Astrocyte (in vitro differentiated cells and primary cell): ENCODE results near the gene GAS6. TPM values are rescaled to one million over a fixed set of nuclear protein-coding genes. Genes with fewer than 3 reads are reported as not detected.

ENCODE experiments used
- DNase-seq: peaks from one replicate; pipeline ENCODE4 v3.0.0-alpha.2; 2010; ENCODE audit warnings: low read depth
- FAIRE-seq: peaks from 2 replicates; lab custom pipeline; 2011; peaks lifted over from hg19 to GRCh38; lab: Jason Lieb, UNC
- H2AFZ ChIP-seq: 2 replicates; pipeline ENCODE4 v1.6.0; 2012; ENCODE audit warnings: low read depth, low read length, inconsistent platforms
- H3K27ac ChIP-seq: 2 replicates; pipeline ENCODE4 v1.5.1; 2011; ENCODE audit warnings: low read depth, low read length, inconsistent platforms
- H3K27me3 ChIP-seq: 2 replicates; pipeline ENCODE4 v1.6.0; 2011; ENCODE audit warnings: low read length, inconsistent platforms; ENCODE audit not compliant: insufficient read depth
- H3K36me3 ChIP-seq: 2 replicates; pipeline ENCODE4 v1.5.1; 2011; ENCODE audit warnings: low read length, inconsistent platforms; ENCODE audit not compliant: insufficient read depth
- H3K4me1 ChIP-seq: 2 replicates; pipeline ENCODE4 v1.5.1; 2011; ENCODE audit warnings: low read length, inconsistent platforms; ENCODE audit not compliant: insufficient read depth
- H3K4me2 ChIP-seq: 2 replicates; pipeline ENCODE4 v1.6.0; 2012; ENCODE audit warnings: low read length, inconsistent platforms
- H3K4me3 ChIP-seq: 2 replicates; pipeline ENCODE4 v1.5.1; 2011; ENCODE audit warnings: low read depth, mild to moderate bottlenecking, low read length, inconsistent platforms; ENCODE audit not compliant: insufficient read depth
- H3K79me2 ChIP-seq: 2 replicates; pipeline ENCODE4 v1.6.0; 2012; ENCODE audit warnings: mild to moderate bottlenecking, low read length, inconsistent platforms; ENCODE audit not compliant: insufficient read depth
- H3K9ac ChIP-seq: 2 replicates; pipeline ENCODE4 v1.6.0; 2012; ENCODE audit warnings: mild to moderate bottlenecking, low read length, inconsistent platforms
- H3K9me3 ChIP-seq: 2 replicates; pipeline ENCODE4 v1.5.1; 2012; ENCODE audit warnings: low read depth, mild to moderate bottlenecking, low read length, inconsistent platforms; ENCODE audit not compliant: insufficient read depth
- H4K20me1 ChIP-seq: 2 replicates; pipeline ENCODE4 v1.6.0; 2012; ENCODE audit warnings: low read length, inconsistent platforms; ENCODE audit not compliant: insufficient read depth
- H3K27ac Mint-ChIP-seq: one replicate; pipeline ENCODE4 v1.8.0; 2021; ENCODE audit warnings: mild to moderate bottlenecking, mixed read lengths; ENCODE audit not compliant: unreplicated experiment
- H3K27me3 Mint-ChIP-seq: one replicate; pipeline ENCODE4 v1.8.0; 2021; ENCODE audit warnings: low read depth, mixed read lengths; ENCODE audit not compliant: unreplicated experiment
- H3K36me3 Mint-ChIP-seq: one replicate; pipeline ENCODE4 v1.8.0; 2021; ENCODE audit warnings: low read depth, mixed read lengths; ENCODE audit not compliant: unreplicated experiment
- H3K4me1 Mint-ChIP-seq: one replicate; pipeline ENCODE4 v1.8.0; 2021; ENCODE audit warnings: low read depth, mixed read lengths; ENCODE audit not compliant: unreplicated experiment
- H3K4me3 Mint-ChIP-seq: one replicate; pipeline ENCODE4 v1.8.0; 2021; ENCODE audit warnings: mild to moderate bottlenecking, moderate library complexity, mixed read lengths; ENCODE audit not compliant: unreplicated experiment
- H3K9me3 Mint-ChIP-seq: one replicate; pipeline ENCODE4 v1.8.0; 2021; ENCODE audit warnings: mild to moderate bottlenecking, mixed read lengths; ENCODE audit not compliant: unreplicated experiment
- EZH2 ChIP-seq: IDR thresholded peaks from 2 replicates; pipeline ENCODE4 v1.6.1; 2012; ENCODE audit warnings: mild to moderate bottlenecking, low read length, inconsistent platforms; ENCODE audit not compliant: insufficient read depth
- total RNA-seq: library from RNA; stranded (reverse); gene quantifications from 2 replicates; pipeline ENCODE4 v1.2.1, GENCODE V29; 2021
- TF ChIP-seq, protein P1 (sequence below): IDR thresholded peaks from 2 replicates; pipeline ENCODE4 v1.5.1; 2011; ENCODE audit warnings: low read depth, mild to moderate bottlenecking, inconsistent platforms, low read length, moderate library complexity; ENCODE audit not compliant: insufficient read depth

GAS6 gene
- total RNA-seq, 1 donor from 2014 or later = 287 TPM

DNA sequence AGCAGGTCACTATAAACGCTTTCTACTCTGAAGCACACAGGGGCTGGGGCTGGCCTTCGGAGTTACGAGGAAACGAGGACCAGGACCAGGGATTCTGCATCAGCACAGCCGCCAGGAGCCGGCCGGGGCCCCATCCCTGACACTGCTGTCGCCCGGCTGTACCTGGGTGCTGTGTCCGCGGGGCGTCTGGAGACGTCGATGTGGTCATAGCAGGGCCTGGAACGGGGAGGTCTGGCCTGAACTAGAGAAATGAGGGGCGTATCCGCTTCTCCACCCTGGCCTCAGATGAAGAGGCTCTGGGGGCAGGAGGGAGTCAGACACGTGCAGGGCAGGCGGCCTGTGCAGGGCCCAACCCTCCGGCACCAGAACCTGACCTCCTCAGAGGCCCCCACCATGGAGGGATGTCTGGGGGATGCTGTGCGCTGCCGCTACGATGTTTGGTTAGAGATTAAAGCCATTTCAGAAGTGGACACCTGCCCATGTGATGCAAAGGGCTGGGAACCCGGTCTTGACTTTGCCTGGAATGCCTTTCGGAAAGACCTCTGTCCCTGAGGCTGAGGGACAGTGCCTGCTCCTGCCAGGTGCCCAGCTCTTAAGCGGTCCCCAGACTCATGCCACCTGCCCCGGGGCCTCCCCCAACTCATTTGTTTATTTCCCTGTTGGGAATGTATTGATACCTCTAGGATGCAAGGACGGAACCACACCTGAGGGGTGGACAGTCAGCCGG is 21.4 kb downstream of the GAS6 start:
- Mint-ChIP-seq H3K27me3 (no peaks in the 10 kb centered on the region), H3K9me3 (no peaks in the 10 kb centered on the region), H3K27ac (no peak overlapping the region), H3K4me3 (no peak overlapping the region), H3K4me1 (peaks cover 29% of the 10 kb centered on the region), H3K36me3 (peaks cover 17% of the 10 kb centered on the region)
- no peak overlapping the region for H3K27ac ChIP-seq
- no peaks in the 10 kb centered on the region for H3K27me3 ChIP-seq
- no peaks in the 10 kb centered on the region for H3K36me3 ChIP-seq
- H3K4me1 ChIP-seq = peaks cover 37% of the 10 kb centered on the region
- no peak for DNase-seq
- peaks cover 62% of the 10 kb centered on the region for H3K79me2 ChIP-seq
- no peak overlapping the region for H2AFZ ChIP-seq
- FAIRE-seq = no peak
- TF ChIP-seq, protein P1, sequence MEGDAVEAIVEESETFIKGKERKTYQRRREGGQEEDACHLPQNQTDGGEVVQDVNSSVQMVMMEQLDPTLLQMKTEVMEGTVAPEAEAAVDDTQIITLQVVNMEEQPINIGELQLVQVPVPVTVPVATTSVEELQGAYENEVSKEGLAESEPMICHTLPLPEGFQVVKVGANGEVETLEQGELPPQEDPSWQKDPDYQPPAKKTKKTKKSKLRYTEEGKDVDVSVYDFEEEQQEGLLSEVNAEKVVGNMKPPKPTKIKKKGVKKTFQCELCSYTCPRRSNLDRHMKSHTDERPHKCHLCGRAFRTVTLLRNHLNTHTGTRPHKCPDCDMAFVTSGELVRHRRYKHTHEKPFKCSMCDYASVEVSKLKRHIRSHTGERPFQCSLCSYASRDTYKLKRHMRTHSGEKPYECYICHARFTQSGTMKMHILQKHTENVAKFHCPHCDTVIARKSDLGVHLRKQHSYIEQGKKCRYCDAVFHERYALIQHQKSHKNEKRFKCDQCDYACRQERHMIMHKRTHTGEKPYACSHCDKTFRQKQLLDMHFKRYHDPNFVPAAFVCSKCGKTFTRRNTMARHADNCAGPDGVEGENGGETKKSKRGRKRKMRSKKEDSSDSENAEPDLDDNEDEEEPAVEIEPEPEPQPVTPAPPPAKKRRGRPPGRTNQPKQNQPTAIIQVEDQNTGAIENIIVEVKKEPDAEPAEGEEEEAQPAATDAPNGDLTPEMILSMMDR = no peak
- no peak for TF ChIP-seq EZH2
- no peak overlapping the region for H3K4me3 ChIP-seq
- no peaks in the 10 kb centered on the region for H3K9me3 ChIP-seq
- H3K9ac ChIP-seq = no peak overlapping the region
- H4K20me1 ChIP-seq = peaks cover 23% of the 10 kb centered on the region
- no peak overlapping the region for H3K4me2 ChIP-seq

DNA sequence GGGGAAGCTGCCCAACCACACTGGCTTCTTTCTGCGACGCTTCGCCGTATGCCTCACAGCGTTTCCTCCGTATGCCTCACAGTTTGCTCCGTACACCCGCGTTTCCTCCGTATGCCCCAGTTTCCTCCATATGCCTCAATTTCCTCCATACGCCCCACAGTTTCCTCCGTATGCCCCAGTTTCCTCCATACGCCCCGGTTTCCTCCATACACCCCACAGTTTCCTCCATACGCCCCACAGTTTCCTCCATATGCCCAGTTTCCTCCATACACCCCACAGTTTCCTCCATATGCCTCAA is 22.6 kb downstream of the GAS6 start:
- H2AFZ ChIP-seq = no peak overlapping the region
- peaks cover 17% of the 10 kb centered on the region for H4K20me1 ChIP-seq
- FAIRE-seq (no peak), DNase-seq (no peak)
- no peak overlapping the region for H3K4me2 ChIP-seq
- H3K79me2 ChIP-seq = peaks cover 50% of the 10 kb centered on the region
- no peaks in the 10 kb centered on the region for H3K27me3 Mint-ChIP-seq
- no peak overlapping the region for H3K4me3 ChIP-seq
- no peak overlapping the region for H3K27ac ChIP-seq
- H3K27ac Mint-ChIP-seq = no peak overlapping the region
- H3K9ac ChIP-seq = no peak overlapping the region
- no peaks in the 10 kb centered on the region for H3K9me3 Mint-ChIP-seq
- no peak overlapping the region for H3K4me3 Mint-ChIP-seq
- peaks cover 45% of the 10 kb centered on the region for H3K4me1 ChIP-seq
- TF ChIP-seq EZH2 = no peak
- TF ChIP-seq, protein P1 = no peak
- peaks cover 15% of the 10 kb centered on the region for H3K36me3 Mint-ChIP-seq
- H3K4me1 Mint-ChIP-seq = peaks cover 32% of the 10 kb centered on the region
- H3K9me3 ChIP-seq = no peaks in the 10 kb centered on the region
- H3K36me3 ChIP-seq = no peaks in the 10 kb centered on the region
- no peaks in the 10 kb centered on the region for H3K27me3 ChIP-seq

DNA sequence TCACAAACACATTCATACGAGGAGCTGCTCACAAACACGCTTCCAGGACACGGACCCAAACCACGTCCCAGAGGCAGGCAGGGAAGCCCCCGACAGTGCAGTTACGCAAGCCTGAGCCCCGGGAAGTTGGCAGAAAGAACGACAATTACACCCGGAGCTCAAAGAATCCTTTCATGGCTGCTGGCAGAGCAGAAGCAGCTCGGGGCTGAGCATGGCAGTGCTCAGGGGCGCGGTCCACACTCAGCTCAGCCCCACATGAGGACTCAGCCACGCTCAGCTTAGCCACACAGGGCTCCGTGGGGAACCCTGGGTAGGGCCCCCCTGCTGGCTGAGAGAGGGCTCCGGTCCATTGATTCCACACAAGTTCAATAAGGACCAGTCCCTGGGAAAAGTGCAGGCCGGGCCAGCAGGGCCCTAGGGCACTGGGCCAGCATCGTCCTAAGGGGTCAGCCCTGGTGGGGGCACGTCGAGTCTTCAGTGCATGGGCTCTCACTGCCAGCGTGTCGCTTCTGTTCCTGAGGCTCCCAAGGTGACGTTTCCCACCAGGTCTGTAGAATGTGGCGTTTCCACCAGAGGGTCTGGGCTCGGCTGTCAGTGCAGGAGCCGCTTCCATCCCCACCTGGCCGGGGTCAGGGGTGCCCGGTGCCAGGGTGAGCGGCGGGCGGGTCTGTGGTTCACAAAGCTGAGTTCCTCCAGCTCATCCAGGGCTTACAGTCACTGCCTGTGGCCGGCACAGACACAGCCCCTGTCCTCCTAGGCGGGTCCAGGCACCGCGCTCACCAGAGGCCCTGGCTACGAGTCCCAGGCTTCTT is 23.1 kb downstream of the GAS6 start:
- Histone ChIP-seq H3K4me2 (peak overlapping the region; percentile 79), H2AFZ (no peak overlapping the region), H3K36me3 (no peaks in the 10 kb centered on the region), H3K4me1 (peaks cover 45% of the 10 kb centered on the region), H3K27ac (no peak overlapping the region), H3K9me3 (no peaks in the 10 kb centered on the region), H4K20me1 (peaks cover 14% of the 10 kb centered on the region), H3K4me3 (no peak overlapping the region), H3K79me2 (peaks cover 44% of the 10 kb centered on the region), H3K9ac (peak overlapping the region; percentile 25), H3K27me3 (no peaks in the 10 kb centered on the region)
- TF ChIP-seq, protein P1 = no peak
- TF ChIP-seq EZH2 = no peak
- H3K27ac Mint-ChIP-seq = no peak overlapping the region
- peaks cover 15% of the 10 kb centered on the region for H3K36me3 Mint-ChIP-seq
- H3K27me3 Mint-ChIP-seq = no peaks in the 10 kb centered on the region
- FAIRE-seq (no peak), DNase-seq (no peak)
- no peaks in the 10 kb centered on the region for H3K9me3 Mint-ChIP-seq
- H3K4me3 Mint-ChIP-seq = no peak overlapping the region
- peaks cover 32% of the 10 kb centered on the region for H3K4me1 Mint-ChIP-seq
